HepG2 (cell line): ENCODE measurements around the gene SLFN12L. TPM values are rescaled to one million over a fixed set of nuclear protein-coding genes. Genes with fewer than 3 reads are reported as not detected.

ENCODE experiments used
- ATAC-seq: fragments of 200-7000 bp; cut with Tn5 transposase; 3 replicates; pipeline ENCODE4 v1.9.1; 2020; ENCODE audit warnings: mild to moderate bottlenecking, moderate library complexity
- BruUV-seq: library from RNA; stranded (reverse); fragments of 400-500 nt; replicated peaks from 2 replicates; lab custom pipeline; 2021; lab: Mats Ljungman, UMichigan
- CTCF ChIA-PET: fragments of 300-600 bp; formaldehyde crosslinking; extraction: SDS; loops from one replicate; lab custom pipeline; 2021; ENCODE audit warnings: low total read pairs, inconsistent platforms, low intra/inter-chr PET ratio; lab: Yijun Ruan, JAX
- POLR2A ChIA-PET: fragments of 350-600 bp; sonication (Branson Sonifier 250); formaldehyde crosslinking; loops from one replicate; lab custom pipeline; 2020; ENCODE audit warnings: antibody characterized with exemption, inconsistent platforms; lab: Yijun Ruan, JAX
- DNase-seq: peaks from one replicate; pipeline ENCODE4 v3.0.0-alpha.2; 2015; ENCODE audit warnings: low spot score
- FAIRE-seq: peaks from 3 replicates; lab custom pipeline; 2011; peaks lifted over from hg19 to GRCh38; lab: Jason Lieb, UNC
- H2AFZ ChIP-seq: one replicate; pipeline ENCODE4 v1.6.1; 2011; ENCODE audit warnings: low read length, inconsistent platforms
- H3K27ac ChIP-seq: fragments of 300-600 bp; 3 replicates; pipeline ENCODE4 v1.8.0; 2011; ENCODE audit warnings: mixed run types, mild to moderate bottlenecking, mixed read lengths, low read length, inconsistent platforms; ENCODE audit not compliant: insufficient read depth; ENCODE audit errors: extremely low read length
- H3K27me3 ChIP-seq, 2 experiments: fragments of 200-600 bp in 1 of 2; 2 replicates in 1 of 2; 3 replicates in 1 of 2; pipeline versions ENCODE4 v1.6.0 to v1.8.0; 2011; ENCODE audit warnings: low read length in 2 of 2, mild to moderate bottlenecking in 2 of 2, moderate library complexity in 2 of 2, inconsistent platforms in 1 of 2; ENCODE audit not compliant: insufficient read depth in 2 of 2, control insufficient read depth in 1 of 2
- H3K36me3 ChIP-seq, 2 experiments: fragments of 200-600 bp in 1 of 2; replicated peaks in 1 of 2; 2 replicates in 1 of 2; 3 replicates in 1 of 2; pipeline versions ENCODE4 v1.5.1 to v1.8.0; 2011; ENCODE audit warnings: low read length in 2 of 2, inconsistent platforms in 1 of 2; ENCODE audit not compliant: insufficient read depth in 2 of 2, control insufficient read depth in 1 of 2
- H3K4me1 ChIP-seq: 2 replicates; pipeline ENCODE4 v1.5.1; 2012; ENCODE audit warnings: low read length, inconsistent platforms; ENCODE audit not compliant: insufficient read depth
- H3K4me2 ChIP-seq: 2 replicates; pipeline ENCODE4 v1.6.0; 2011; ENCODE audit warnings: low read depth, low read length, inconsistent platforms
- H3K4me3 ChIP-seq, 3 experiments: fragments of 200-600 bp in 1 of 3; sonication (generic), shearing (Covaris generic) in 1 of 3; replicated peaks in 1 of 3; 2 replicates each; pipeline ENCODE4 v1.5.1; 2011 to 2016; ENCODE audit warnings: low read length in 3 of 3, inconsistent platforms in 2 of 3, low read depth in 2 of 3, mild to moderate bottlenecking in 2 of 3, control low read depth in 1 of 3, mixed read lengths in 1 of 3; ENCODE audit not compliant: insufficient read depth in 1 of 3
- H3K79me2 ChIP-seq: one replicate; pipeline ENCODE4 v1.6.1; 2011; ENCODE audit warnings: low read length, inconsistent platforms; ENCODE audit not compliant: insufficient read depth
- H3K9ac ChIP-seq: 2 replicates; pipeline ENCODE4 v1.6.0; 2011; ENCODE audit warnings: mild to moderate bottlenecking, low read depth, low read length, inconsistent platforms; ENCODE audit not compliant: insufficient read depth
- H3K9me3 ChIP-seq: 2 replicates; pipeline ENCODE4 v1.5.1; 2012; ENCODE audit warnings: mild to moderate bottlenecking, low read length
- H4K20me1 ChIP-seq: 2 replicates; pipeline ENCODE4 v1.6.0; 2011; ENCODE audit warnings: inconsistent platforms, mild to moderate bottlenecking, low read length, moderate library complexity; ENCODE audit not compliant: insufficient read depth
- JARID2 ChIP-seq: sonication (generic); formaldehyde crosslinking; IDR thresholded peaks from 2 replicates; pipeline ENCODE4 v1.8.1; 2023; ENCODE audit warnings: missing genetic modification reagents, inconsistent platforms; ENCODE audit not compliant: insufficient replicate concordance
- RARA ChIP-seq: IDR thresholded peaks from 2 replicates; pipeline ENCODE4 v1.6.1; 2016; ENCODE audit warnings: missing genetic modification reagents, missing compliant biosample characterization
- ZBTB7A ChIP-seq: sonication (generic); formaldehyde crosslinking; IDR thresholded peaks from 2 replicates; pipeline ENCODE4 v1.8.0; 2022; ENCODE audit warnings: mild to moderate bottlenecking, missing genetic modification reagents
- ZNF253 ChIP-seq: sonication (generic); formaldehyde crosslinking; IDR thresholded peaks from 2 replicates; pipeline ENCODE4 v1.8.0; 2022; ENCODE audit warnings: mild to moderate bottlenecking, missing genetic modification reagents, borderline replicate concordance
- ZNF775 ChIP-seq: sonication (generic); formaldehyde crosslinking; IDR thresholded peaks from 2 replicates; pipeline ENCODE4 v1.4.0; 2020; ENCODE audit warnings: missing genetic modification reagents, mild to moderate bottlenecking, moderate library complexity, borderline replicate concordance
- ZNF816 ChIP-seq: sonication (generic); formaldehyde crosslinking; IDR thresholded peaks from 2 replicates; pipeline ENCODE4 v1.8.0; 2022; ENCODE audit warnings: missing genetic modification reagents, mild to moderate bottlenecking, borderline replicate concordance
- WGBS: methylation state at CpG from one replicate; pipeline ENCODE4 v1.1.6; 2017; ENCODE audit warnings: low lambda C conversion rate; 5-methylcytosine and 5-hydroxymethylcytosine counted together
- in situ Hi-C: cut with HindIII; loops from 2 replicates; pipeline ENCODE4 v1.10.0; 2017; ENCODE audit warnings: low pct_unique_long_range_greater_than_20kb; ENCODE audit not compliant: extremely low pct_ligation_motif_present
- intact Hi-C: fragments of 100-400 bp; cut with micrococcal nuclease; formaldehyde crosslinking; loops from one replicate; pipeline ENCODE4 v1.10.0; 2022; ENCODE audit not compliant: unreplicated experiment
- polyA plus RNA-seq, 8 experiments: library from polyadenylated mRNA; depleted of rRNA in 3 of 8; stranded (reverse) in 7 of 8; unstranded in 1 of 8; fragments of >200 nt; fragmentation: Illumina TruSeq in 4 of 8; extraction: Trizol in 4 of 8; gene quantifications; 2 replicates each; pipeline versions ENCODE4 v1.2.1 to v1.2.3, GENCODE V29; 2011 to 2016; ENCODE audit warnings: low read depth in 4 of 8, missing spikeins in 1 of 8, mixed read lengths in 1 of 8; ENCODE audit not compliant: insufficient read depth in 1 of 8
- total RNA-seq, 5 experiments: library from RNA; depleted of rRNA; stranded (reverse); fragments of >200 nt; fragmentation: Illumina TruSeq; extraction: Trizol; gene quantifications; 2 replicates each; pipeline ENCODE4 v1.2.3, GENCODE V29; 2016; ENCODE audit warnings: low read depth in 1 of 5
- TF ChIP-seq, protein P1 (sequence below): sonication (generic); formaldehyde crosslinking; IDR thresholded peaks from 2 replicates; pipeline ENCODE4 v1.4.0; 2020; ENCODE audit warnings: mild to moderate bottlenecking, missing genetic modification reagents, borderline replicate concordance
- TF ChIP-seq, protein P2 (sequence below): sonication (generic); formaldehyde crosslinking; IDR thresholded peaks from 2 replicates; pipeline ENCODE4 v1.4.0; 2020; ENCODE audit warnings: missing genetic modification reagents

SLFN12L gene
- total and polyA plus RNA-seq, 2 of the 13 experiments (the other 11 are each of a cell fraction or from before 2014, with no cell fraction given): not detected

DNA sequence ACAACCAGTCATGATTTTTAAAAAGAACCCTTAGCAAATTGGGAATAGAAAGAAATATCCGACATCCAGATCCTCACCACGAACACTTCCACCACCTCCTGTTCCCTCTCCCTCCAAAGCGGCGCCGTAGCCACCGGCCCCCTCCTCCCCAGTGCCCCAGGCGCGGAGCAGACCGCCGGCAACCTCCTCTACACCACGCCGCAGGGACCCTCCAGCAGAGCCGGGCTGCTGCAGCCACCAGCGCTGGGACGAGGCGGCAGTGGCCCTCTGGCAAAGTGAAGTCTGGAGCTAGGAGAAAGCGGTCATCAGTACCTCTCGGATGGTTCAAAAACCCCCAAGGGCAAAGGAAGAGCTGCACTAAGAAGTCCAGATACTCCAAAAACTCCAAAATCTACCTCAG is 47.5 kb downstream of the SLFN12L start:
- POLR2A ChIA-PET: no interaction called here

More for the DNA sequence above, 47.5 kb downstream of the SLFN12L start:
- peaks cover 2 to 45% of the 10 kb centered on the region in 2 experiments; a peak in 3 of 5 replicates for H3K27me3 ChIP-seq
- H2AFZ ChIP-seq: no peak overlapping the region
- no peak overlapping the region for H3K9ac ChIP-seq
- no peaks in the 10 kb centered on the region for H3K36me3 ChIP-seq
- TF ChIP-seq ZNF253 (no peak), RARA (CRISPR knock-in tag) (no peak), ZNF775 (CRISPR knock-in tag) (no peak), ZNF816 (CRISPR knock-in tag) (no peak), JARID2 (CRISPR knock-in tag) (no peak), ZBTB7A (CRISPR knock-in tag) (no peak)
- TF ChIP-seq, protein P1, sequence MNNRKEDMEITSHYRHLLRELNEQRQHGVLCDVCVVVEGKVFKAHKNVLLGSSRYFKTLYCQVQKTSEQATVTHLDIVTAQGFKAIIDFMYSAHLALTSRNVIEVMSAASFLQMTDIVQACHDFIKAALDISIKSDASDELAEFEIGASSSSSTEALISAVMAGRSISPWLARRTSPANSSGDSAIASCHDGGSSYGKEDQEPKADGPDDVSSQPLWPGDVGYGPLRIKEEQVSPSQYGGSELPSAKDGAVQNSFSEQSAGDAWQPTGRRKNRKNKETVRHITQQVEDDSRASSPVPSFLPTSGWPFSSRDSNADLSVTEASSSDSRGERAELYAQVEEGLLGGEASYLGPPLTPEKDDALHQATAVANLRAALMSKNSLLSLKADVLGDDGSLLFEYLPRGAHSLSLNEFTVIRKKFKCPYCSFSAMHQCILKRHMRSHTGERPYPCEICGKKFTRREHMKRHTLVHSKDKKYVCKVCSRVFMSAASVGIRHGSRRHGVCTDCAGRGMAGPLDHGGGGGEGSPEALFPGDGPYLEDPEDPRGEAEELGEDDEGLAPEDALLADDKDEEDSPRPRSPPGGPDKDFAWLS: no peak
- TF ChIP-seq, protein P2, sequence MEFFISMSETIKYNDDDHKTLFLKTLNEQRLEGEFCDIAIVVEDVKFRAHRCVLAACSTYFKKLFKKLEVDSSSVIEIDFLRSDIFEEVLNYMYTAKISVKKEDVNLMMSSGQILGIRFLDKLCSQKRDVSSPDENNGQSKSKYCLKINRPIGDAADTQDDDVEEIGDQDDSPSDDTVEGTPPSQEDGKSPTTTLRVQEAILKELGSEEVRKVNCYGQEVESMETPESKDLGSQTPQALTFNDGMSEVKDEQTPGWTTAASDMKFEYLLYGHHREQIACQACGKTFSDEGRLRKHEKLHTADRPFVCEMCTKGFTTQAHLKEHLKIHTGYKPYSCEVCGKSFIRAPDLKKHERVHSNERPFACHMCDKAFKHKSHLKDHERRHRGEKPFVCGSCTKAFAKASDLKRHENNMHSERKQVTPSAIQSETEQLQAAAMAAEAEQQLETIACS: no peak
- no peaks in the 10 kb centered on the region for H3K79me2 ChIP-seq
- no peak overlapping the region for H3K27ac ChIP-seq
- in situ Hi-C loops: no loop called here
- FAIRE-seq (no peak), ATAC-seq (no peak), DNase-seq (no peak)
- no peaks in the 10 kb centered on the region for H3K9me3 ChIP-seq
- H3K4me2 ChIP-seq: no peak overlapping the region
- no peaks in the 10 kb centered on the region for H4K20me1 ChIP-seq
- 9% methylated on average over 18 of the region's 18 CpGs for WGBS
- BruUV-seq: no TSS peak
- intact Hi-C loops: no loop called here
- H3K4me1 ChIP-seq: no peaks in the 10 kb centered on the region
- H3K4me3 ChIP-seq: no peak overlapping the region
- CTCF ChIA-PET: no interaction called here
